ENCODE data around the gene ZNF467.

- TF ChIP-seq, protein P1, sequence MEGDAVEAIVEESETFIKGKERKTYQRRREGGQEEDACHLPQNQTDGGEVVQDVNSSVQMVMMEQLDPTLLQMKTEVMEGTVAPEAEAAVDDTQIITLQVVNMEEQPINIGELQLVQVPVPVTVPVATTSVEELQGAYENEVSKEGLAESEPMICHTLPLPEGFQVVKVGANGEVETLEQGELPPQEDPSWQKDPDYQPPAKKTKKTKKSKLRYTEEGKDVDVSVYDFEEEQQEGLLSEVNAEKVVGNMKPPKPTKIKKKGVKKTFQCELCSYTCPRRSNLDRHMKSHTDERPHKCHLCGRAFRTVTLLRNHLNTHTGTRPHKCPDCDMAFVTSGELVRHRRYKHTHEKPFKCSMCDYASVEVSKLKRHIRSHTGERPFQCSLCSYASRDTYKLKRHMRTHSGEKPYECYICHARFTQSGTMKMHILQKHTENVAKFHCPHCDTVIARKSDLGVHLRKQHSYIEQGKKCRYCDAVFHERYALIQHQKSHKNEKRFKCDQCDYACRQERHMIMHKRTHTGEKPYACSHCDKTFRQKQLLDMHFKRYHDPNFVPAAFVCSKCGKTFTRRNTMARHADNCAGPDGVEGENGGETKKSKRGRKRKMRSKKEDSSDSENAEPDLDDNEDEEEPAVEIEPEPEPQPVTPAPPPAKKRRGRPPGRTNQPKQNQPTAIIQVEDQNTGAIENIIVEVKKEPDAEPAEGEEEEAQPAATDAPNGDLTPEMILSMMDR (IDR thresholded peaks at IDR 0.05; ENCODE audit: control extremely low read depth in 1 of 3, insufficient read depth in 1 of 3, low read depth in 1 of 3, low read length in 3 of 3): no peak
- TF ChIP-seq JUN (IDR thresholded peaks at IDR 0.05; ENCODE audit: low read depth, low read length) (no peak), NRF1 (IDR thresholded peaks at IDR 0.05; ENCODE audit: low read depth, low read length) (no peak), CREB1 (IDR thresholded peaks at IDR 0.05) (no peak), TAF1 (IDR thresholded peaks at IDR 0.05; ENCODE audit: low read depth, low read length) (no peak), CHD2 (IDR thresholded peaks at IDR 0.05; ENCODE audit: low read length) (no peak), JUND (IDR thresholded peaks at IDR 0.05; ENCODE audit: low read length) (no peak), POLR2AphosphoS5 (IDR thresholded peaks at IDR 0.05; ENCODE audit: low read depth, low read length) (no peak)
Measured at GRCh38 chr7:149781921-149782320, 8.5 kb upstream of the ZNF467 start.

Measured in H1 (cell line).